HEK293T (cell line): ENCODE results near the gene MIGA2.

ENCODE experiments used
- BHLHE40 ChIP-seq: fragments of 450-650 bp; IDR thresholded peaks from 2 replicates; pipeline ENCODE4 v1.6.1; 2016; ENCODE audit warnings: mild to moderate bottlenecking, moderate library complexity, borderline replicate concordance
- SP1 ChIP-seq: fragments of 450-650 bp; IDR thresholded peaks from 2 replicates; pipeline ENCODE4 v1.6.1; 2017

- no peak for TF ChIP-seq SP1
- TF ChIP-seq BHLHE40, result no peak
Measured at GRCh38 chr9:129007035-129007765, 29.2 kb upstream of the MIGA2 start.
